IMR-90 (cell line): ENCODE measurements around the gene FARP1.

Experiments used
- BHLHE40 ChIP-seq: fragments of 150-350 bp; IDR thresholded peaks from 2 replicates; pipeline ENCODE4 v1.6.1; 2016; ENCODE audit warnings: mild to moderate bottlenecking, low read depth, low read length
- CEBPB ChIP-seq: IDR thresholded peaks from 2 replicates; pipeline ENCODE4 v1.6.1; 2012; ENCODE audit warnings: low read depth, low read length, improper control_type of control experiment
- CHD1 ChIP-seq: IDR thresholded peaks from 2 replicates; pipeline ENCODE4 v1.6.1; 2012; ENCODE audit warnings: low read depth, low read length, improper control_type of control experiment
- MXI1 ChIP-seq: IDR thresholded peaks from 2 replicates; pipeline ENCODE4 v1.6.1; 2012; ENCODE audit warnings: low read depth, mild to moderate bottlenecking, low read length, moderate library complexity, borderline replicate concordance
- POLR2A ChIP-seq: IDR thresholded peaks from 2 replicates; pipeline ENCODE4 v1.6.1; 2012; ENCODE audit warnings: mild to moderate bottlenecking, low read depth, low read length
- RAD21 ChIP-seq: IDR thresholded peaks from 2 replicates; pipeline ENCODE4 v1.6.1; 2012; ENCODE audit warnings: low read length, improper control_type of control experiment
- RCOR1 ChIP-seq: IDR thresholded peaks from 2 replicates; pipeline ENCODE4 v1.6.1; 2012; ENCODE audit warnings: mild to moderate bottlenecking, low read length, improper control_type of control experiment; ENCODE audit not compliant: insufficient replicate concordance
- RFX5 ChIP-seq: IDR thresholded peaks from 2 replicates; pipeline ENCODE4 v1.8.0; 2012; ENCODE audit warnings: low read depth, mild to moderate bottlenecking, low read length, moderate library complexity
- SMC3 ChIP-seq: fragments of 150-350 bp; IDR thresholded peaks from 2 replicates; pipeline ENCODE4 v1.6.1; 2016; ENCODE audit warnings: low read depth, mild to moderate bottlenecking, antibody characterized with exemption, low read length, moderate library complexity
- TF ChIP-seq, protein P1 (sequence below): conservative IDR thresholded peaks from 2 replicates; pipeline ENCODE4 v1.5.1; 2012; ENCODE audit warnings: mild to moderate bottlenecking, low read depth, low read length, improper control_type of control experiment
- TF ChIP-seq, protein P2 (sequence below): fragments of 150-350 bp; IDR thresholded peaks from 2 replicates; pipeline ENCODE4 v1.6.1; 2017; ENCODE audit warnings: mild to moderate bottlenecking, antibody characterized with exemption, low read length, low read depth
- TF ChIP-seq, protein P3 (sequence below): fragments of 150-350 bp; IDR thresholded peaks from 2 replicates; pipeline ENCODE4 v1.6.1; 2016; ENCODE audit warnings: low read depth, mild to moderate bottlenecking, low read length, moderate library complexity, borderline replicate concordance

DNA sequence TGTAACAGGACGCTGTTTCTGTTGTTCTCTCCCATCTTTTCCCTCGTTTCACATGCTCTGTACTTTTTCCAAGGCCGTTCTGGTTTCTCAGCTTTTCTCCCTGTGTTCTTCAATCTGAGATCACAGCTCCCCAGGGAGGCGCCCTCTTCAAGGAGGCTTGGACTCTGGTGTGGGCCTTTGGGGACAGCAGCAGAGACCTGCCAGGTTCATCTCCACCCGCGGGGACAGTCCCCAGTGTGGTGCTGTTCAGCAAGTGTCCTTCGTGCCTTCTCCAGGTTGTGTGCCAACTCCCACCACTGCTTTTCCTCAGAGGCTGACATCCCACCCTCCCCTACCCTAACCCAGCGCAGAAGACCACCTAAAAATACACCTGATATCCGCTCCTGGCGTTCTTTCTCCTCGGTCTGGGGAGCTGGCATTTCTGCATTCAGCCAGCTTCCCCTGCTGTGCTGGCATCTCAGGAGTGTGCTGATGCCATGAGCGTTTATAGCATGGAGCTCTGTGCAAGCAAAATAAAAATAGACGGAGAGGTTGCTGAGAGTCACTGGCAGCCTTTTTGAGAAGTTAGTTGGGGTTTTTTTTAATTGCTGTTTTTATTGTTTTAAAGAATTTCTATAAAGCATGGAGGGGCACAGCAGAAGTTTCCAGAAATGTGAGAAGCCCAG lies 284.6 kb downstream of the FARP1 start:
- TF ChIP-seq, protein P1, sequence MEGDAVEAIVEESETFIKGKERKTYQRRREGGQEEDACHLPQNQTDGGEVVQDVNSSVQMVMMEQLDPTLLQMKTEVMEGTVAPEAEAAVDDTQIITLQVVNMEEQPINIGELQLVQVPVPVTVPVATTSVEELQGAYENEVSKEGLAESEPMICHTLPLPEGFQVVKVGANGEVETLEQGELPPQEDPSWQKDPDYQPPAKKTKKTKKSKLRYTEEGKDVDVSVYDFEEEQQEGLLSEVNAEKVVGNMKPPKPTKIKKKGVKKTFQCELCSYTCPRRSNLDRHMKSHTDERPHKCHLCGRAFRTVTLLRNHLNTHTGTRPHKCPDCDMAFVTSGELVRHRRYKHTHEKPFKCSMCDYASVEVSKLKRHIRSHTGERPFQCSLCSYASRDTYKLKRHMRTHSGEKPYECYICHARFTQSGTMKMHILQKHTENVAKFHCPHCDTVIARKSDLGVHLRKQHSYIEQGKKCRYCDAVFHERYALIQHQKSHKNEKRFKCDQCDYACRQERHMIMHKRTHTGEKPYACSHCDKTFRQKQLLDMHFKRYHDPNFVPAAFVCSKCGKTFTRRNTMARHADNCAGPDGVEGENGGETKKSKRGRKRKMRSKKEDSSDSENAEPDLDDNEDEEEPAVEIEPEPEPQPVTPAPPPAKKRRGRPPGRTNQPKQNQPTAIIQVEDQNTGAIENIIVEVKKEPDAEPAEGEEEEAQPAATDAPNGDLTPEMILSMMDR: no peak
- TF ChIP-seq RFX5 (no peak), POLR2A (no peak), CEBPB (no peak), CHD1 (no peak), SMC3 (no peak), RCOR1 (no peak), BHLHE40 (no peak), MXI1 (no peak), RAD21 (no peak)
- TF ChIP-seq, protein P2, sequence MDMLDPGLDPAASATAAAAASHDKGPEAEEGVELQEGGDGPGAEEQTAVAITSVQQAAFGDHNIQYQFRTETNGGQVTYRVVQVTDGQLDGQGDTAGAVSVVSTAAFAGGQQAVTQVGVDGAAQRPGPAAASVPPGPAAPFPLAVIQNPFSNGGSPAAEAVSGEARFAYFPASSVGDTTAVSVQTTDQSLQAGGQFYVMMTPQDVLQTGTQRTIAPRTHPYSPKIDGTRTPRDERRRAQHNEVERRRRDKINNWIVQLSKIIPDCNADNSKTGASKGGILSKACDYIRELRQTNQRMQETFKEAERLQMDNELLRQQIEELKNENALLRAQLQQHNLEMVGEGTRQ: no peak
- TF ChIP-seq, protein P3, sequence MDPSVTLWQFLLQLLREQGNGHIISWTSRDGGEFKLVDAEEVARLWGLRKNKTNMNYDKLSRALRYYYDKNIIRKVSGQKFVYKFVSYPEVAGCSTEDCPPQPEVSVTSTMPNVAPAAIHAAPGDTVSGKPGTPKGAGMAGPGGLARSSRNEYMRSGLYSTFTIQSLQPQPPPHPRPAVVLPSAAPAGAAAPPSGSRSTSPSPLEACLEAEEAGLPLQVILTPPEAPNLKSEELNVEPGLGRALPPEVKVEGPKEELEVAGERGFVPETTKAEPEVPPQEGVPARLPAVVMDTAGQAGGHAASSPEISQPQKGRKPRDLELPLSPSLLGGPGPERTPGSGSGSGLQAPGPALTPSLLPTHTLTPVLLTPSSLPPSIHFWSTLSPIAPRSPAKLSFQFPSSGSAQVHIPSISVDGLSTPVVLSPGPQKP: no peak
